ENCODE measurements around the gene TGFBR3.

The TGFBR3 gene

GRCh38 chr1:91635763-91636162 lies 250.2 kb downstream of the TGFBR3 start:
- DNase-seq (ENCODE audit: low spot score) = no peak

GRCh38 chr1:91633438-91633837 lies 252.5 kb downstream of the TGFBR3 start:
- DNase-seq (ENCODE audit: low spot score) = no peak

GRCh38 chr1:91631718-91632330 lies 254.1 kb downstream of the TGFBR3 start:
- DNase-seq (ENCODE audit: low spot score) = no peak

GRCh38 chr1:91630803-91631202 lies 255.1 kb downstream of the TGFBR3 start:
- DNase-seq (ENCODE audit: low spot score) = no peak
